KOPT-K1 (cell line): ENCODE results near the gene ANHX.
A peak's percentile ranks its signal among the peaks of the same experiment; 100 is the strongest.

Experiments
- H3K27ac ChIP-seq: fragments of 200-600 bp; sonication (generic); 2 replicates; pipeline ENCODE4 v1.5.1; 2016; ENCODE audit warnings: antibody characterized with exemption, mild to moderate bottlenecking, low read depth, low read length; ENCODE audit not compliant: poor library complexity, severe bottlenecking
- H3K36me3 ChIP-seq: fragments of 200-600 bp; sonication (generic); 2 replicates; pipeline ENCODE4 v1.5.1; 2017; ENCODE audit warnings: antibody characterized with exemption, mild to moderate bottlenecking, low read length, moderate library complexity; ENCODE audit not compliant: insufficient read depth
- H3K9me3 ChIP-seq: fragments of 200-600 bp; sonication (generic); 2 replicates; pipeline ENCODE4 v1.5.1; 2017; ENCODE audit warnings: antibody characterized with exemption, low read length, mild to moderate bottlenecking; ENCODE audit not compliant: insufficient read depth, poor library complexity, severe bottlenecking

The ANHX gene

DNA sequence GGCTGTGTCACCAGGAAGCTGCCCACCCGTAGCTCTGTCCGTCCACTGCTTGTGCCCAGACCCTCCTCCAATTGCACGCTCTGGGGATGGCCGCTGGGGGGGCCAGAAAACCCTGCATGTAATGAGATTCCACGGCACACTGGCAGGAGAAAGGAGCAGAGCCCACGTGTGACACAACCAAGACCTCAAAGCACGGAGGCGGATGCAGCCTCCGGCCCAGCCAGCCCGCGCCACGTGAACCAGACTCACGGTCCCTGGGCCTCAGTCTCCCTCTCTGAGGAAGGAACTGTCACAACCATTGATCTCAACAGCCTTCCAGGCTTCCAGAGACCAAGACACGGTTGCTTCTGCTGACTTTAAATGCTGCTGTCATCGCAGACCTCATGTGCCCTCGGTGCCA is 14.4 kb downstream of the ANHX start:
- H3K27ac ChIP-seq = no peak overlapping the region
- no peaks in the 10 kb centered on the region for H3K36me3 ChIP-seq
- H3K9me3 ChIP-seq = peaks cover 91% of the 10 kb centered on the region

GRCh38 chr12:133220521-133220920 is 15.2 kb downstream of the ANHX start:
- H3K27ac ChIP-seq = no peak overlapping the region
- no peaks in the 10 kb centered on the region for H3K36me3 ChIP-seq
- H3K9me3 ChIP-seq = peaks cover 91% of the 10 kb centered on the region

DNA sequence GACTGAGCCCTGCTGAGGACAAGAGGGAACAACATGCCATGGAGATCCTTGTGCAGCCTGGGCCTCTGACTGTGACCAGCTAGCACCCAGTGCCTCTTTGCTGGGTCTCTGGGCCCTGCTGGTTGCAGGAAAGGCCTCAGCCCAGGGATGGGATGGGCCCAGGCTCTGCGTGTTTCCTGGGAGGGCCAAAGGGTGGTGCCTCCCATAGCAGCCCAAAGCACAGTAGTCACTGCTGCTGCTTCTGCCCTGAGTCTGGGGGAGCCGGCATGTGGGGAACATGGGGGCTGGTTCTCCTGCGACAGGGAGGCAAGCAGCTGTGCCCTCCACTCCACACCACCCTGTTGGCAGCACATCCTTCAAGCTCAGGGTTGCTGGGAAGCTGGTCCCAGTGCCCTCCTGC is 18.5 kb downstream of the ANHX start:
- H3K27ac ChIP-seq = no peak overlapping the region
- H3K36me3 ChIP-seq = no peaks in the 10 kb centered on the region
- H3K9me3 ChIP-seq = peaks cover 96% of the 10 kb centered on the region

GRCh38 chr12:133215724-133216123 is 20.0 kb downstream of the ANHX start:
- Histone ChIP-seq H3K27ac (no peak overlapping the region), H3K9me3 (peaks cover 96% of the 10 kb centered on the region), H3K36me3 (no peaks in the 10 kb centered on the region)

GRCh38 chr12:133206390-133206789 is 29.3 kb downstream of the ANHX start:
- peaks cover 39% of the 10 kb centered on the region for H3K36me3 ChIP-seq
- no peak overlapping the region for H3K27ac ChIP-seq
- peaks cover 98% of the 10 kb centered on the region for H3K9me3 ChIP-seq

DNA sequence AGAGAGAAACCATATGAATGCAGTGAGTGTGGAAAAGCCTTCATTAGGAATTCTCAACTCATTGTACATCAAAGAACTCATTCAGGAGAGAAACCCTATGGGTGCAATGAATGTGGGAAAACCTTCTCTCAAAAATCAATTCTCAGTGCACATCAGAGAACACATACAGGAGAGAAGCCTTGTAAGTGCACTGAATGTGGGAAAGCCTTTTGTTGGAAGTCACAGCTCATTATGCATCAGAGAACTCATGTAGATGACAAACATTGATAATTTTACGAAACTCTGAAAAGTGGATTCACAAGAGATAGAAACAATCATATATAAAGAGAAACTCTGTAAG is 31.4 kb downstream of the ANHX start:
- peaks cover 95% of the 10 kb centered on the region for H3K9me3 ChIP-seq
- H3K36me3 ChIP-seq = peaks cover 52% of the 10 kb centered on the region
- no peak overlapping the region for H3K27ac ChIP-seq

- Histone ChIP-seq H3K27ac (no peak overlapping the region), H3K36me3 (peaks cover 52% of the 10 kb centered on the region), H3K9me3 (peaks cover 91% of the 10 kb centered on the region)
These were observed 32.1 kb downstream of the ANHX start for GRCh38 chr12:133203344-133204263.

DNA sequence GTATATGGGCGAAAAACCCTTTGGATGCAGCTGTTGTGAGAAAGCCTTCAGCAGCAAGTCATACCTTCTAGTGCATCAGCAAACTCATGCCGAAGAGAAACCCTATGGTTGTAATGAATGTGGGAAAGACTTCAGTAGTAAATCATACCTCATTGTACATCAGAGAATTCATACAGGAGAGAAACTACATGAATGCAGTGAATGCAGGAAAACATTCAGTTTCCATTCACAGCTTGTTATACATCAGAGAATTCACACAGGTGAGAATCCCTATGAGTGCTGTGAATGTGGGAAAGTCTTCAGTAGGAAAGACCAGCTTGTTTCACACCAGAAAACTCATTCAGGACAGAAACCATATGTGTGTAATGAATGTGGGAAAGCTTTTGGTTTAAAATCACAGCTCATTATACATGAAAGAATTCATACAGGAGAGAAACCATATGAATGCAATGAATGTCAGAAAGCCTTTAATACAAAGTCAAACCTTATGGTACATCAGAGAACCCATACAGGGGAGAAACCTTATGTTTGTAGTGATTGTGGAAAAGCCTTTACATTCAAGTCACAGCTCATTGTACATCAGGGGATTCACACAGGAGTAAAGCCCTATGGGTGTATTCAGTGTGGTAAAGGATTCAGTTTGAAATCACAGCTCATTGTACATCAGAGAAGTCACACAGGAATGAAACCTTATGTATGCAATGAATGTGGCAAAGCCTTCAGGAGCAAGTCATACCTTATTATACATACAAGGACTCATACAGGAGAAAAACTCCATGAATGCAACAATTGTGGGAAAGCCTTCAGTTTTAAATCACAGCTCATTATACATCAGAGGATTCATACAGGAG is 33.0 kb downstream of the ANHX start:
- H3K9me3 ChIP-seq = peaks cover 82% of the 10 kb centered on the region
- H3K36me3 ChIP-seq = peaks cover 52% of the 10 kb centered on the region
- no peak overlapping the region for H3K27ac ChIP-seq

DNA sequence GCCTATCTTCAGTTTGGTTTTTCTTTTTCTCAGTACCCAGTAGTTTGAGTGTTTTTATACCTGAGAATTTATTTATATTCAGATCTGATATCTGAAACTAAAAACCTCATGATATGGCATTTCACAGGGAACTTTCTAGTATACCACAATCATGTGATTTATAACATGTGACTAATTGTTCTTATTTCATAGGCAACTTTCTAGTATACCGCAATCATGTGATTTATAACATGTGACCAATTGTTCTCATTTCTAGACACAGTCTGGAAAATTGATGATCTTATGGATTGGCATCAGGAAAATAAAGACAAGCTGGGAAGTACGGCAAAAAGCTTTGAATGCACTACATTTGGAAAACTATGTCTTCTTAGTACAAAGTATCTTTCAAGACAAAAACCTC is 33.8 kb downstream of the ANHX start:
- H3K36me3 ChIP-seq = peaks cover 55% of the 10 kb centered on the region
- peaks cover 77% of the 10 kb centered on the region for H3K9me3 ChIP-seq
- H3K27ac ChIP-seq = no peak overlapping the region

- no peak overlapping the region for H3K27ac ChIP-seq
- peaks cover 94% of the 10 kb centered on the region for H3K36me3 ChIP-seq
- H3K9me3 ChIP-seq = peaks cover 94% of the 10 kb centered on the region
These were observed 42.8 kb downstream of the ANHX start for GRCh38 chr12:133192847-133193246.

GRCh38 chr12:133190176-133190575 is 45.5 kb downstream of the ANHX start:
- Histone ChIP-seq H3K9me3 (peaks cover 100% of the 10 kb centered on the region), H3K36me3 (peaks cover 100% of the 10 kb centered on the region), H3K27ac (no peak overlapping the region)

GRCh38 chr12:133181238-133181959 is 54.3 kb downstream of the ANHX start, which contains the start of gene ZNF268:
ZNF268 (plus strand) TSS chr12:133181495; CDS start chr12:133181998, 503 bp downstream.
- Histone ChIP-seq H3K9me3 (peaks cover 85% of the 10 kb centered on the region), H3K36me3 (peaks cover 40% of the 10 kb centered on the region), H3K27ac (peak within 1 kb of the TSS; percentile 65)

DNA sequence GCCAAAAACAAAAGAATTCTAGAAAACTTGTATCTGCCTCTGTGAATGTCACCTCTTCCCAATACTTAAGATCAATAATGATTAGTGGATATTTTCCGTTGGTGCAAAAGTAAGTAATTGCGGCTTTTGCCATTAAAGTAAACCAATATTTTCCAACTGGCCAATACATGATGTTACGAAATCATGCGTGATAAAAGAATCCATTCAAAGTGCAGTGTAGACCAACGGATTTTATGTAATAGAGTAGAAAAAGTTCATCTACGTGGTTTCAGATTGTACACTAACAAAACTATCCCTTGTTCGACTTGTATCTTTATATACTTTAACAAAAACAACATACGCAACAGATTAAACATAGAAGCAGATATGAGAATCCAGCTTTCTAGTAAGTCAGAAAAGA is 55.0 kb downstream of the ANHX start:
- peaks cover 33% of the 10 kb centered on the region for H3K36me3 ChIP-seq
- H3K27ac ChIP-seq = no peak overlapping the region
- H3K9me3 ChIP-seq = peaks cover 84% of the 10 kb centered on the region

- peaks cover 87% of the 10 kb centered on the region for H3K9me3 ChIP-seq
These were observed 60.8 kb downstream of the ANHX start for GRCh38 chr12:133174901-133175300.

GRCh38 chr12:133172491-133172890 is 63.2 kb downstream of the ANHX start:
- Histone ChIP-seq H3K9me3 (peaks cover 83% of the 10 kb centered on the region), H3K27ac (no peak overlapping the region), H3K36me3 (no peaks in the 10 kb centered on the region)

More at GRCh38 chr12:133174901-133175300, 60.8 kb downstream of the ANHX start:
- Histone ChIP-seq H3K27ac (no peak overlapping the region), H3K36me3 (no peaks in the 10 kb centered on the region)
